Heart right ventricle (tissue), 16 donors: ENCODE data around the gene AIG1. TPM values are rescaled to one million over a fixed set of nuclear protein-coding genes. Genes with fewer than 3 reads are reported as not detected.

ENCODE experiments used
- ATAC-seq, 8 donors: fragments of 200-7000 bp; cut with Tn5 transposase; one replicate each; pipeline ENCODE4 v1.9.1; 2020; ENCODE audit warnings: mild to moderate bottlenecking in 8 of 8, moderate library complexity in 8 of 8, moderate number of reproducible peaks in 1 of 8
- DNase-seq, 2 donors: peaks; one replicate each; pipeline ENCODE4 v3.0.0-alpha.2; 2020
- H3K27ac ChIP-seq, 10 donors: fragments of 200-600 bp; sonication (generic) in 2 of 10; one replicate each; pipeline versions ENCODE4 v1.5.0 to v1.8.0; 2020 to 2022; ENCODE audit warnings: mild to moderate bottlenecking in 3 of 10
- H3K27me3 ChIP-seq, 7 donors: fragments of 200-600 bp; one replicate each; pipeline ENCODE4 v1.8.0; 2021 to 2022; ENCODE audit warnings: mild to moderate bottlenecking in 2 of 7
- H3K36me3 ChIP-seq, 9 donors: fragments of 200-600 bp; sonication (generic) in 1 of 9; one replicate each; pipeline versions ENCODE4 v1.5.0 to v1.8.0; 2020 to 2022; ENCODE audit warnings: mild to moderate bottlenecking in 2 of 9
- H3K4me1 ChIP-seq, 9 donors: fragments of 200-600 bp; sonication (generic) in 1 of 9; one replicate each; pipeline versions ENCODE4 v1.5.0 to v1.8.0; 2020 to 2022; ENCODE audit warnings: mild to moderate bottlenecking in 4 of 9
- H3K4me3 ChIP-seq, 10 donors: fragments of 200-600 bp; sonication (generic) in 2 of 10; one replicate each; pipeline versions ENCODE4 v1.5.0 to v1.8.0; 2020 to 2022; ENCODE audit warnings: mild to moderate bottlenecking in 7 of 10, moderate library complexity in 2 of 10
- H3K9me3 ChIP-seq, 11 donors: fragments of 200-600 bp in 10 of 11; sonication (generic) in 2 of 11; one replicate each; pipeline versions ENCODE4 v1.5.0 to v1.8.0; 2013 to 2022; ENCODE audit warnings: mild to moderate bottlenecking in 2 of 11, control low read depth in 1 of 11, moderate library complexity in 1 of 11
- CTCF ChIP-seq, 9 donors: fragments of 200-600 bp; sonication (generic) in 2 of 9; IDR thresholded peaks; one replicate each; pipeline versions ENCODE4 v1.5.0 to v1.8.0; 2021 to 2022; ENCODE audit warnings: antibody characterized with exemption in 9 of 9, mild to moderate bottlenecking in 5 of 9, moderate library complexity in 1 of 9
- WGBS, 2 donors: extraction: QIAGEN DNeasy Blood & Tissue Kit; methylation state at CpG; one replicate each; pipeline ENCODE4 v1.1.7; 2013; ENCODE audit warnings: inconsistent platforms in 1 of 2; 5-methylcytosine and 5-hydroxymethylcytosine counted together
- intact Hi-C, 10 donors: fragments of 100-400 bp; cut with DNase I; formaldehyde crosslinking; loops; one replicate each; pipeline versions ENCODE4 v1.11.1 to v1.14.2; 2022
- polyA plus RNA-seq, 2 donors: library from polyadenylated mRNA; stranded (reverse); fragments of 200-250 nt; gene quantifications; one replicate each; pipeline ENCODE4 v1.2.3, GENCODE V29; 2013
- total RNA-seq, 10 donors: library from RNA; stranded (reverse); fragmentation: NEBNext Ultra II Directional in 3 of 10; extraction: Animal tissue kit (Norgen Biotek cat#: 25700) in 3 of 10; gene quantifications; one replicate each; pipeline versions ENCODE4 v1.2.1 to v1.2.4, GENCODE V29; 2021 to 2023
- donor health status: Arrhythmogenic right ventricular cardiomyopathy.
- donor health status: ischemic (EF 13 %, LVEDD 7.1; RV severe dilation, severe dysfunction).
- donor health status: healthy with polysubstance abuse.
- donor health status: DM: no; HTN: yes; CAD: no.
- donor health status: DM: no; HTN: no; CAD: no.
- donor health status: ischemic (EF 25% LVEDD 6.9; RV normal size, moderate dysfunction).
- donor health status: ischemic (EF 25% LVEDD 5.7; RV mildly dilated, moderate dysfunction).
- donor health status: healthy.
- donor health status: DM: yes; HTN: yes; CAD: no.
- donor health status: Ischemic cardiomyopathy.
- donor health status: ischemic (EF 35%, LVEDD 5.7; RV mildly dilated, moderate dysfunction).
- donor health status: nonischemic (EF 11% LVEDD 7.7; RV severe dilation, severe dysfunction).
- donor health status: DM: yes; HTN: yes; CAD: no.
- donor health status: PGD.
- donor health status: ischemic (EF 29% LVEDD 5.4; RV normal size, mild dysfunction).
- donor health status: nonischemic (EF 23%, LVEDD 6.1; RV moderate dilation, normal function).

AIG1 gene
- total and polyA plus RNA-seq, 12 donors, result 17.4 to 83.2 (median 66.2) TPM

GRCh38 chr6:143223895-143224294, 163.2 kb downstream of the AIG1 start:
- Histone ChIP-seq H3K9me3 (no peaks in the 10 kb centered on the region), H3K4me1 (peaks cover 13 to 39% (median 34%) of the 10 kb centered on the region in 9 donors), H3K4me3 (no peak overlapping the region), H3K36me3 (no peaks in the 10 kb centered on the region), H3K27ac (peak overlapping the region; percentile 45 to 87 (median 74)), H3K27me3 (no peaks in the 10 kb centered on the region)
- DNase-seq, result peak; percentile 57 to 70
- WGBS, 2 donors, result 41% methylated on average over 8 of the region's 8 CpGs
- peak; percentile 69 to 89 (median 76) for ATAC-seq
- TF ChIP-seq CTCF (IDR thresholded peaks at IDR 0.05), result no peak
- intact Hi-C loops, result loop anchor here in 5 of 10 donors (2.0 to 10.0 kb wide), 5 partner anchors 63 to 277 kb away; partner anchors contain the start of genes AIG1 (in 3 of the 5) and HIVEP2 (in 1 of the 5)

- ATAC-seq (no peak), DNase-seq (no peak)
- Histone ChIP-seq H3K36me3 (no peaks in the 10 kb centered on the region), H3K4me3 (no peak overlapping the region), H3K9me3 (no peaks in the 10 kb centered on the region), H3K27ac (peak overlapping the region in 9 of 10 donors; percentile 1 to 87 (median 77)), H3K4me1 (peaks cover 13 to 36% (median 34%) of the 10 kb centered on the region in 9 donors), H3K27me3 (no peaks in the 10 kb centered on the region)
- TF ChIP-seq CTCF (IDR thresholded peaks at IDR 0.05), result no peak
- intact Hi-C loops, result loop anchor here in 5 of 10 donors (5.0 to 10.0 kb wide), 4 partner anchors 160 to 277 kb away; partner anchors contain the start of genes AIG1 (in 3 of the 5) and HIVEP2 (in 1 of the 5)
- 85 to 89% methylated on average over 3 of the region's 3 CpGs for WGBS, 2 donors
These were observed 163.8 kb downstream of the AIG1 start for GRCh38 chr6:143224516-143224915.

- 89 to 93% methylated on average over 2 of the region's 2 CpGs for WGBS, 2 donors
- TF ChIP-seq CTCF (IDR thresholded peaks at IDR 0.05), result no peak
- Histone ChIP-seq H3K27me3 (no peaks in the 10 kb centered on the region), H3K4me1 (peaks cover 13 to 36% (median 31%) of the 10 kb centered on the region in 9 donors), H3K36me3 (no peaks in the 10 kb centered on the region), H3K9me3 (no peaks in the 10 kb centered on the region), H3K4me3 (no peak overlapping the region), H3K27ac (no peak overlapping the region)
- intact Hi-C loops, result loop anchor here in 3 of 10 donors (10.0 kb wide), 2 partner anchors 161 to 199 kb away; partner anchors contain the start of gene AIG1 (in 2 of the 3)
- ATAC-seq (no peak), DNase-seq (no peak)
These were observed 165.2 kb downstream of the AIG1 start for GRCh38 chr6:143225929-143226328.

- no peaks in the 10 kb centered on the region for H3K27me3 ChIP-seq
- no peaks in the 10 kb centered on the region for H3K9me3 ChIP-seq
- intact Hi-C loops, result loop anchor here in 3 of 10 donors (10.0 kb wide), 2 partner anchors 163 to 197 kb away; partner anchors contain the start of gene AIG1 (in 2 of the 3)
- no peaks in the 10 kb centered on the region for H3K36me3 ChIP-seq
- TF ChIP-seq CTCF (IDR thresholded peaks at IDR 0.05), result no peak
- DNase-seq (no peak), ATAC-seq (no peak)
- peaks cover 0 to 21% (median 18%) of the 10 kb centered on the region in 9 donors for H3K4me1 ChIP-seq
- WGBS, 2 donors, result 88 to 94% methylated on average over 3 of the region's 3 CpGs
- no peak overlapping the region for H3K4me3 ChIP-seq
- no peak overlapping the region for H3K27ac ChIP-seq
These were observed 167.0 kb downstream of the AIG1 start for GRCh38 chr6:143227675-143228074.
